ENCODE measurements around the gene MMP11.

Gene MMP11

DNA sequence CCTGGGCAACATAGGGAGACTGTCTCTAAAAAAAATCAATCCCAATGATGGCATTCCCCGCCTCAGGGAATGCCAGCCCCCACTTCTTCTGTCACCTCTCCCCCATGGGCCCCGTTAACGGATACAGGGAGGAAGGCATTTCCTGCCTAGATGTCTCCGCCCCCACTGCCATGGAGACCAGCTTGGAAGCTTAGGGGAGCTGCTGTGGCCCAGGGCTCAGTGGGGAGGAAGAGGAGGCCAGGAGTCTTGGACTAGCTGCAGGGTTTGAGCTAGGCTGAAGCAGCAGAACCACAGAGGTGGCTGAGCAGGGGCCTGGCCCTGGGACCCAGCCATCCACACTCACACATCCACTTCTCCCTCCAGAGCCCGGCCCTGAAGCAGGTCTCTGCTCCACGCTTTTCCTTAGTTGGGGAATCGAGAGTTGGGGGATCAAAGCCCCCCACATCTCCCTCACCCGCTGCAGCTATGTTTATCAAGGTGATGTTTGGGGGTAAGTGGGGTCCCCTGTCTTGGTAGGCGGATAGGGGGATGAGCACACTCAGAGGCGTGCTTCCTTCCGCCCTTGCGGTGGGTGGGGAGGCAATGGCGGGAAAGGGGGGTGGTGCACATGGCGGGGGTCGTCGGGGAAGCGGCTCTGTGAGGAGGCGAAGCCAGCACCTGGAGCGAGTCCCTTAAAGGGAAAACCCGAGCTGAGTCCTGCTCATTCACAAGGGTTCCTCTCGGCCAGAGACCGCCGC lies 9.6 kb upstream of the MMP11 start, which contains the start of gene C22orf15:
TSS of gene C22orf15 (plus strand) at position 149 of the 737 bp plus-strand sequence. CDS start at position 466, 317 bp downstream.
- DNase-seq: peak; percentile 81

DNA sequence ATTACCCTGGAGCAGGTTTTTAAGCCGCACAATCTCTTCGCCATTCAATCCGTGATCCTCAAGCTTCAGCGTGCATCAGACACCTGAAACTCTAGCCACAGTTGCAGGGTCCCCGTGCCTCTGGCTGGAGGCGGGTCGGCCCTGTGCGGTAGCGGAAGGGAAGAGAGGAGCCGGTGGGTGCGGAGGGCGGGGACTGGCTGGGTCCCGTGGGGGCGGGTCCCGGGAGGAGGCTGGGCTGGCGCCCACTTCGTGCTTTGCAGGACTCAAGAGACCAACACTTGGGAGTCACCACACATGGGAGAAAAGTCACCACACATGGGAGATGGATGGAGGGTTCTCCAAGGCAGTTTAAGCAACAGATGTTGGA lies 9.1 kb upstream of the MMP11 start:
- no peak for DNase-seq

DNA sequence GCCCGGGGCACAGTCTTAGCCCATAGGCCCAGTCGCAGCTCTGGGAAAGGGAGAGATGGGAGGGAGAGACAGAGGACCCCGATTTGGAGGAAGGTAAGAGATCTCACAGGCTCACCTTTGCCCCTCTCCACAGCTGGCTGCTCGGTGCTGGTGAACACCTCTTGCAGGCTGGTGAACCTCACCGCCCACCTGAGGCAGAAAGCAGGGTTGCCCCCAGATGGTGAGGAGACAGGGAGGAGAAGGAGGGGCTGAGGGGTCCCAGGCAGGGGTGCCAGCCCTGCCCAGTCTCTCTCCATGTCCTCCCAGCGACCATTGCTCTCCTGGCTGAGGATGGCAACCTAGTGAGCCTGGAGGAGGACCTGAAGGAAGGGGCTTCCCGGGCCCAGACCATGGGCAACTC lies 8.7 kb upstream of the MMP11 start:
- no peak for DNase-seq

DNA sequence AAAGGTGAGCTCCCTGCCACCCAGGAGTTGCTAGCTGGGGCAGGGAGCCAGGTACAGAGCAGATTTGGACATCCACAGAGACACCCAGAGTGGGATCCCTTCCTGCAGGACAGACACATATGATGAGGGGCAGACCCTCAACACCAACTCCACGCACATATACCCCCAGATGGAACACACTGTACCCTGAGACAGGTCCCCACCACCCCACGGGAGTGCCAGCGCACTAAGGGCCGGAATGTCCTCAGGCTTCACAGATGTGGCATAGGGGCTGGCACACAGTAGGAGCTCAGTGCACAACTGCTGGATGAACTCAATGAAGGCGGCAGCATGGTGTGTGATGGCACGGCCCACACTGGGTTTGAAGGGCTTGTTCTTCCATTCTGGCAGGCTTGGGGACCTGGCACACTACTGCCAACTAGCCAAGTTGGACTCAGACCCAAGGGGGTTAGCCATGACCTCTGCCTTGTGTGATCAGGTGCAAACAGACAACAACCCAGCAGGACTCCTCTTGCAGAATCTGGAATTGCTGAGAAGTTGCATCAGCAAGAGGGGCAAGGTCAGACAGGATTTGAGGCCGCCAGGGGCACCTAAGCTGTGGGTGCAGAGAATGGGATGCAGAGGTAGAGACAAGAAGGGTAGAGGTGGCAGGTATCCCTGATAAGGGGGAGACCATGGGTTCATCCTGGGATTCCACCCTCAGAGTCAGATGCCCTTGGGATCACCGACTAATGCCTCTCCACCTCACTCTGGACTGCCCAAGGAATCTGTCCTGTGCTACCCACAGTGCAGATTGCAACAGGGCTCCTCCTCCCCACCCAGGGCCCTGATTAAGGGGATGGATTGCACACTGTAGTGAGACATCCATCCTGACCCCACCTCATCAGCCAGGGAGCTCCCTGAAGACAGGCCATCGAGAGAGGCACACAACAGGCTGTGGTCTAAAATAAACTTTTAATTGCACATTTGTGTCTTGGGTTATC lies 7.5 kb upstream of the MMP11 start:
- DNase-seq: peak; percentile 73

DNA sequence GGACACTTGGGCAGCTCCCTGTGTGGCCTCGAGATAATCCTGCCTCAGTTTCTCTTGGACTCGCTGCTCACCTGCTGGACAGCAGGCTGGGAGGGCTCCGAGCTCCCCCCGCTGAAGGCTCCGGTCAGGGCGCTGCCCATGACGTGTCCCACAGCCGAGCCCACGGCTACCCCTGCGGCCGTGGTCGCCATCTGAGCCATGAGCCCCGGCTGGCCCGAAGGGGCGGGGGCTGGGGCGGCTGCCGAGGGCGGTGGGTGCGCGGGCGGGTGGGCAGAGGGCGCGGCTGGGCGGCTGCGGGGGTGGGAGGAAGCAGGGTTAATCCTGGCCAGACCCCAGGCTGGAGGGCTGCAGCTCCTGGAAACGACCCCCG lies 5.4 kb upstream of the MMP11 start:
- peak; percentile 57 for DNase-seq

DNA sequence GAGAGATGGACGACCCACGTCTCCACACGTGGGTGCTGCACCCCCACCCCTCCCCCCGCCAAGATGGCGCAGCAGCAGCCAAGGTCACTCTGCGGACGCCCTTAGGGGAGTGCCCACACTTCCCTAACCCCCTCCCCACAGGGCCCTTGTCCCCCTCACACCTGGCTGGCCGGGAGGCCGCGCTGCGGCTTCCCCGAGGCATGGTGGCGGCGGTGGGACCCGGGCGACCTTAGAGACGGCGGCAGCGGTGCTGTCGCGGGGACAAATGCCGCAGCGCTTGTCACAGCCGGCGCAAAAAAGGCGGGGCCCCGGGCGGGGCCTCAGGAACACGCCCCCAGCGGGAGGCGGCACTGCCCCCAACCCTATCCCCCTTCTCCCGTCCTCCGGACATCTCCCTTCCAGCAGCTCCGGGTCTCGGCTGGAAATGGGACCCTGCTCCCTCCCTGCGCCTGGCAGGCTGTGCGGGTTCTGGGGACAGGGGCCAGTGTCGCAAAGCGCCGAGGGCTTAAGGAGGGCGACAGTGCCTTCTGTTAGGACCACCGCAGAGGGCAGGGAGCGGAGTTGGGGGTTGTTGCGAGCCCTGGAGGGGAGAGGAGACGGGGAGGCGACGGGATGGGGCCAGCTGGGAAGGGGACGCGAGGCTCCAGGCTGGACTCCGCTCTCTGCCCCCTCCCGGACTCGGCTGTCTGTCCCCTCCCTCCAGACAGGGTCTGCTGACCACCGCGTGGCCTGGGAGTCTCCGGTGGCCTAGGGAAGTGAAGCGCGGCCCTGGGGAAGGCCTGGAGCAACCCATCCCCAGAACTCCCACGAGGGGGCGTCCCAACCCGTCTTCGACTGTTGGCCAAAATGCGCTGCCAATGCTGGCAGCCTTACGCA lies 4.7 kb upstream of the MMP11 start, which contains the start of gene CHCHD10:
TSS of gene CHCHD10 (minus strand) at position 300 of the 876 bp plus-strand sequence. CDS start at position 202, 98 bp downstream.
- DNase-seq: peak; percentile 89

DNA sequence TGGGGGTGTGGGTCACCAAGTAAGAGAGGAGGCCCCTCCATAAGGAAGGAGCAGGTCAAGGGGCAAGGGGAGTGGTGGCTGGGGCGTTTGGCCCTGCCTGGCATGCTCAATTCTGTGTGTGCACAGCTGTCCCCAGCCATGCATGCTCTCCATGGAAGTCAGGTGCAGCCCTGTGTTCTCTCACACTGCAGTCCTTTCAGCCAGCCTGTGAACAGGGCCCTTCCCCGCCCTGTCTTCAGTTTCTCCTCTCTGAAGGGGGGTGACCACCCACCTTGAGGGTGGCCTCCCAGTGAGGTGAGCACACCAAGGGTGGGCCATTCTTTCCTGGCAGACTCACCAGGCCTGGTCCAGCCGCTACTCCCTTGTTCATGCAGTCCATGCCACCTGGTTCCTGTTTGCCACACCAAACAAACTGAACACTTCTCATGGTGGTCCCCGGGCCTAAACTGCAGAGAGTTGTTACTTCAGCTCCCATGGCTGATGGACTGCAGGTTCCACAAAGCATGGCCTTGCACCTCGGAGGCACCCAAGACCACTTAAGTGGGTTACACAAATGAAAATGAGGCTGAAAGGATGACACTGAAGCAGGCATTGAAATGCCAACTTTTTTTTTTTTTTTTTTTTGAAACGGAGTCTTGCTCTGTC lies 3.2 kb upstream of the MMP11 start:
- DNase-seq: peak; percentile 41

DNA sequence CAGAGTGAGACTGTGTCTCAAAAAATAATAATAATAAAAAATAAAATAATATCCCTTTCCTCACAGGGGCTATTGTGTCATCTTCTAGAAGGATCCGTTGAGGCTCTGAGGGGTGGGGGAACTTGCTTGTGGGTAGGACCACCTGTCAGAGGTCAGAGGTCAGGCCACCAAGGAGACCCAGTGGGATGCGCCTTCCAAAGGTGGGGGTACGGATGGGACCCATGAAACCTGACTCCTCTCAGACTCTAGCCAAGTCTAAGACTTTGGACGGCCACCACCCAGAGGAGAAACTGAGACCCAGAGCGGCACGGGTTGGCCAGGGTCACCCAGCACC lies 367 bp upstream of the MMP11 start:
- DNase-seq: no peak

DNA sequence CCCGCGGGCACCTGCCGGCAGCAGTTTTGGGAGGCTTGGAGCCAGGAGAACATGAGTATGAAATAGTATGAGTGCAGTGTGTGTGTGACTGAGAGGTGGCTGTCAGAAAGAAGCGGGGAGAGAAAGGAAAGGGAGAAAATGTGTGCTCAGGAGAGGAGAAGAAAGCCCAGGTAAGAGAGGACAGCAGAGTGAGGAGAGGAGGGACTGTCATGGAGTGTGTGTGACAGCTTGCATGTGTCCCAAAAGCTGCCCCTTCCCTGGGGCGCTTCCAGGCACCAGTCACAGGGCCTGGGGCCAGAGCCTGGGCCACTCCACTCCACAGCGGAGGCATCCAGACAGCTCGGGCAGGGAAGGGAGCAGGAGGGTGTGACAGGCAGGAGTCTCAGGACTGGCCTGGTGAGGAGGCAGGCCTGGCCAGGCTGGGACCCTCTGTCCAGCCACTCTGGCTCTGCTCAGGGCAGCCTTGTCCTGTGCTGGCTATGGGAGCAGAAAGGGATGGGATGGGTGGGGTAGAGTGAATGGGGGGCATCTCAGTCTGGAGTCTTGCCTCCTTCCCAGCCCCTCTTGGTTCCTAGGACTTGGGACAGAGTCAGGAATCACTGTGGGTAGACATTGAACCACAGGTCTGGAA lies 949 bp downstream of the MMP11 start:
- no peak for DNase-seq

DNA sequence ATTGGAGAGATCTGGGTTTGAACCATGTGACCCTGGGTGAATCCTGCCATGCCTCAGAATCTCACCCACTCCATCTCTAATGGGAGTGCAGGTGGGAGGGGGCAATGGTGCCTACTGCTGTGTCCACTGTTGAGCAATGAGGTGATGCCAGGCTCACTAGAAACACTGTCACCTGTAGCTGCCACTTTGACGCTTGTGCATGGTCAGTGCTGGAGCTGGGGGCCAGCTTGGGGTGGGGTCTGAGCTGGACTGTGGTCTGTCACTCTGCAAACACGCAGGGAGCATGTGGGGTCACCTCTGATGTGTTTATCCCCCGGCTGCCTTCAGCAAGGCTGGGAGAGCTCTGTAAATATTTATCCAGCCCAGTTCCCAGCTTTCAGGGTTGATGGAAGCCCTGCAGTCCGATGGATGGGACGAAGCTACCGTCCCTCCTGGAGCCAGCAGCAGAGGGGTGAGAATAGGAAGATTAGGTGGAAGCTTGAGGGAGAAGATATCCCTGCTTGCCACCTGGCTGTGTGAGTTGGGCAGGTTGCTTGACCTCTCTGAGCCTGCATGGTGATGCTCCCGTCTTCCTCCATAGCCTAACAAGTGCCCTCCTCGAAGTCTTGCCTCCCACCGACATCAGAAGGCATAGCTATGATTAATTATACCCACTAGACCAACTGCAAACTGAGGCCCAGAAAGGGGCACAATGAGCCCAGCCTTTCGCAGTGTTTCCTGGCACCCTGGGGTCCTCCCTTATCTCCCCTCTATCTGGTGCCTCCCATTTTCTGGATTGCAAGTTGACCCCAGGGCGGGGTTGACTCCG lies 1.7 kb downstream of the MMP11 start:
- no peak for DNase-seq

DNA sequence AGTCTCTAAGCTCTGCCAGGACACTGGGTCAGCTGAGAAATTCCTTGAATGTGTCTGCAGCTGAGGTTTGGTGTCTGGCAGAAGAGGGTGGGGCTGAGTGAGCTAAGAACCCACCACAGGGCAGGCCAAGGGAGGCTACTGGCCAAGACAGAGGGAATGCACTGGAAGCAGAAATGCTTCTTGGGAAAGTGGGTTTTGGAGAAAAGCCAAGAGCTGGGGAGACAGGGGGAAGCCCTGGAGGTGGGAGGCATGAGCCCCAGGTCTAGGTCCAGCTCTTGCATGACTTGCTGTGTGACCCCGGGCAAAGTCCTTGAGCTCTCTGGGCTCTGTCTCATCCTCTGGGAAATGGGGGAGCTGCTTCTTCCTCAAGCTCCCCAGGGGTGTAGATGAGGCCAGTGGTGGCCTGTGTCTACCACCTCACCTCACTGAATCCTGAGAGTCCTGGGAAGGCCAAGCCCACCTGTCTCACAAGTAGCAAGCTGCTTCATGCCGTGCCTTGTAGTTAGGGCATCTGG lies 2.3 kb downstream of the MMP11 start:
- DNase-seq: no peak

DNA sequence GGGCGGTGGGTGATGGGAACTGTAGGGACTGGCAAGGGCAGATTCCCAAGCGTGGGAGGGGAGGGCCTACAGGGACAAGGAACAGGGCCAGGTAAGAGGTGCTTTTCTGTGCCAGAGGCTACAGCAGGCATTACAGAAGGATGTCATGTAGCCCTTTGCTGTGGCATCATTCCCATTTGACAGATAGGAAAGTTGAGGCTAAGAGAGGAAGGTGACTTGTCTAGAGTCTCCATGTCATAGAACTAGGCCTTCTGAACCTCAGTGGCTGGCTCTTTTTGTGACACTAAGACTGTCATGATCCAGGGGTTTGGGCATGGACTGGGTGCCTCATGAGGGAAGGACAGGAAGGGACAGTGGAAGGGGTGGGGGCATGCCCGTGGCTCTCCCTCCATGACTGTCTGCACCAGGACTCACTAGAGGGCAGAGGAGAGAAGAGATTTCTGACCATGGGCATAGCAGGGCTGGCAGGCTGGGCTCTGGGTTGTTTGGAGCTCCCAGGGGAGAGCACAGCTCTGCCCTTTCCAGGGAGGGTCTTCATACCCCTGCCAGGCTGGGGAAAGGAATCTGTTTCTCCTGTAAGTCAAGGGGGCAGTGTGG lies 3.2 kb downstream of the MMP11 start:
- DNase-seq: peak; percentile 24

DNA sequence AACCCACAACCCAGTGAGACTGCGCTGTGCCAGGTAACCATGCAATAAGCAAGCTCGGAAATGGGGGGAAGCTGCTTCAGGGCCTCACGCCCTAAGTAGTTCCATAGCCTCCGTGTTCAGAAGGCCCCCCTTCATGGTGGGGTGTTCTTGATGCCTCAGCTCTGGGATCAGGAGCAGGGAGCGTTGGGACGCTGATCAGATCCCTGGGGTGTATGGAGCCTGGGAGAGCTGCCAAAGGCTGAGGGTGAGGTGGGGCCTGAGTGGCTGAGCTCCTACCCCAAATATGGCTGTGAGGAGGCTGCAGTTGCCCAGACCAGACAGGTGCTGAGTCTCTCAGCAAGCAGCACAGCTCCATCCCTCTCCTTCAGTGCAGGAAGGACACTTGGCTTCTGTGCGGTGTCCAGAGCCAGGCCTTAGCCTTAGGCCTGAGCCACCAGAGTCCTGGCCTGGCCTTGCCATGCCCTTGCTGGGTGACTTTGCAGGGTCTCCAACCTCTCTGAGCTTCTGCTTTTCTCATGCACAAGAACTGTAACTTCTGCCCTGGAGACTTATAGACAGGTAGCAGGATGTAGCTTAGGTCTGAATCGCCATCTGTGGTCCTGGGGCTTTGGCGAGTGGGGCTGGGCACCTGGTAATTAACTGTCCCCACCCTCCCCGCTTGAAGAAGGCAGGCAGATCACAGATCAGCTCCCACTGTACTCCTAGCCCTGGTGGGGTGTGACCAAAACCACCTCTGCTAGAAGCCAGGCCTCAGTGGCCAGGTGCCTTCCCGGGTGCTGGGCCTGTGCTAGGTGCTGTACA lies 5.3 kb downstream of the MMP11 start:
- peak; percentile 49 for DNase-seq

DNA sequence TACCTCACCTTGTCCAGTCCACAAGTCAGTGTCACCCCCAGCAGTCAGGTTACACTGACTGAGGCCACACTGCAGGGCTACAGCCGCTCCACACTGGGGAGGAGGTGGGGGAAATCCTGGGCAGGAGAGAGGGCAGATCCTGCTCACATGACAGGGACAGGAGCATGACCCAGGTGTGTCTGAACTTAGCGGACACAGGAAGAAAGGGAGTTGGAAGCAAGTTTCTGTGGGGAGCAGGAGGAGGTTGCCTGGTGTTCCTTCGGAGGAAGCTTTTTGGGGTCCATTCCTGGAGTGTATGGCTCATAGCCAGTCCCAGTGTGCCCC lies 5.9 kb downstream of the MMP11 start:
- DNase-seq: no peak

DNA sequence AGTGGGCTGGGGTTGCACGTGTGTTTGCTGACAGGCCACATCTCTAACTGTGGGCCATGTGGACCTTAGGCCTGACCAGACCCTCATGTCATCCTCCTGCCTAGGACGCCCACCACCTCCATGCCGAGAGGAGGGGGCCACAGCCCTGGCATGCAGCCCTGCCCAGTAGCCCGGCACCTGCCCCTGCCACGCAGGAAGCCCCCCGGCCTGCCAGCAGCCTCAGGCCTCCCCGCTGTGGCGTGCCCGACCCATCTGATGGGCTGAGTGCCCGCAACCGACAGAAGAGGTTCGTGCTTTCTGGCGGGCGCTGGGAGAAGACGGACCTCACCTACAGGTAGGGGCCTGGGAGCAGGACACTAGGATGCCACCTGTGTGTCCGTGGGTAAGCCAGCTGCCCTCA lies 6.4 kb downstream of the MMP11 start:
- no peak for DNase-seq

DNA sequence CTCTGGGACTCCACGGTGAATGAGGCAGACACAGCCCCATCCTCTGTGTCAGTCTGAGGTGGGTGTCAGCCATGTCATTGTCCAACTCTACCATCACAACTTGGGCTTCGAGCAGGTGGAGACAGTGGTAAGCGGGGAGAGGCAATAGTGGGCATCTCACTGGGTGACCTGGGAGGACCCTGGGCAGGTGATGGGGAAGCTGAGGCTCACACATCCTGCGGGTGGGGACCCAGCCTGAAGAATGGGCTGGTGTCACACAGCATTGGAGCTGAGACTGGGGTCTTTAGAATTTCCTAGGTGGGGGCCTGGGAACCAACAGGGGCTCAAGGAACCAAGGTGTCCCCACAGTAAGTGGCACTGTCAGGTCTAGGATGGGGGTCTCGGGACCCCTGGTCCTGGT lies 7.1 kb downstream of the MMP11 start:
- no peak for DNase-seq

DNA sequence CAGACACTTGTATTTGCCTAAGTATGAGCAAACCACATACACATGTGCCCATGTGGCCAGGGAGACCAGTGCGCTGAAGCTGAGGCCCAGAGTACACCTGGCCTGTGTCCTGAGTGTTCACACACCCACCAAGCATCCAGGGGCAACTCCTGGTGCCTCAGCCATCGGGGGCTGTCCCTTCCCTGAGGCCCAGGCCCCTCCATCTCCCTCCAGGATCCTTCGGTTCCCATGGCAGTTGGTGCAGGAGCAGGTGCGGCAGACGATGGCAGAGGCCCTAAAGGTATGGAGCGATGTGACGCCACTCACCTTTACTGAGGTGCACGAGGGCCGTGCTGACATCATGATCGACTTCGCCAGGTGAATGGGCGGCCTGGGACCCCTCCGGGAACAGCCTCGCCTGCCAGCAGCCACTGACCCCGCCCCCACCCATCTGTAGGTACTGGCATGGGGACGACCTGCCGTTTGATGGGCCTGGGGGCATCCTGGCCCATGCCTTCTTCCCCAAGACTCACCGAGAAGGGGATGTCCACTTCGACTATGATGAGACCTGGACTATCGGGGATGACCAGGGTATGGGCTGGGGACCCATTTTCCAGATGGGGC lies 7.6 kb downstream of the MMP11 start:
- no peak for DNase-seq

DNA sequence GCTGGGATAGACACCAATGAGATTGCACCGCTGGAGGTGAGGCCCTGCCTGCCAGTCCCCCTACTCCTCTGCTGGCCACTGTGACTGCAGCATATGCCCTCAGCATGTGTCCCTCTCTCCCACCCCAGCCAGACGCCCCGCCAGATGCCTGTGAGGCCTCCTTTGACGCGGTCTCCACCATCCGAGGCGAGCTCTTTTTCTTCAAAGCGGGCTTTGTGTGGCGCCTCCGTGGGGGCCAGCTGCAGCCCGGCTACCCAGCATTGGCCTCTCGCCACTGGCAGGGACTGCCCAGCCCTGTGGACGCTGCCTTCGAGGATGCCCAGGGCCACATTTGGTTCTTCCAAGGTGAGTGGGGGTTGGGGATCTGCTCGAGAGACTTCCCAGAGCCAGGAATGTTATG lies 8.4 kb downstream of the MMP11 start:
- no peak for DNase-seq

DNA sequence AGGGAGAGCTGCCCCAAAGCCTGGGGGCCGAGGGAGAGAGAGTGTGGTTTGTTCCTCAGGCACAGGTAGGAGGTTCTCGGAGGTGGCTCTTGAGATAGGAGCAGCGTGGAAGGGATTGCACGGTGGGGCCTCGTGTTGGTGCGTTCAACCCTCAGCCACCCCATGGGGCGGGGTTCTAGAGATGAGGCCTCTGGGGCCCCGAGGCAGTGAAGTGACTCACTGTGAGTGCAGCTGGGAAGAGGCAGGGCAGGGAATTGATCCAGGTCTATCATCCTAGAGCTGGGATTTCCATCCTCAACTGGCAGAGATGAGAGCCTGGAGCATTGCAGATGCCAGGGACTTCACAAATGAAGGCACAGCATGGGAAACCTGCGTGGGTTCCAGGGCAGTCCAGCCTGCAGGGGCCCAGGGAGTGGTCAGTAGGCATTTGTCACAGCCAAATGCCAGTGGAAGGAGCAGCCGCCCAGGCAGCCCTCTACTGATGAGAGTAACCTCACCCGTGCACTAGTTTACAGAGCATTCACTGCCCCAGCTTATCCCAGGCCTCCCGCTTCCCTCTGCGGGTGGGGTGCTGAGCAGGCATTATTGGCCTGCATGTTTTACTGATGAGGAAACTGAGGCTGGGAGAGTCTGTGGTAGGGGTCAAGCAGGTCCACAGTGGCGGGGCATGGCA lies 9.0 kb downstream of the MMP11 start:
- no peak for DNase-seq

All from NCI-H69 (cell line).